ENCODE measurements around the gene ANKRD7.
"Not testable (repeated sequence)": the region's sequence is repeated elsewhere in the genome, so short reads cannot be mapped to it uniquely, and the experiment has no call there.

ANKRD7 gene

GRCh38 chr7:118222591-118222990 lies 1.9 kb upstream of the ANKRD7 start:
- TF ChIP-seq CTCF (IDR thresholded peaks at IDR 0.05; ENCODE audit: control extremely low read depth, extremely low read depth, low read depth, missing control alignments), result no peak
- no peak for DNase-seq (ENCODE audit: extremely low spot score)
- CTCF ChIA-PET, result interaction anchor here (1.0 to 1.3 kb wide), 2 partner anchors 21 to 30 kb away, joined by 3 read pairs; no protein-coding TSS in a partner anchor
- POLR2A ChIA-PET, result no interaction called here

DNA sequence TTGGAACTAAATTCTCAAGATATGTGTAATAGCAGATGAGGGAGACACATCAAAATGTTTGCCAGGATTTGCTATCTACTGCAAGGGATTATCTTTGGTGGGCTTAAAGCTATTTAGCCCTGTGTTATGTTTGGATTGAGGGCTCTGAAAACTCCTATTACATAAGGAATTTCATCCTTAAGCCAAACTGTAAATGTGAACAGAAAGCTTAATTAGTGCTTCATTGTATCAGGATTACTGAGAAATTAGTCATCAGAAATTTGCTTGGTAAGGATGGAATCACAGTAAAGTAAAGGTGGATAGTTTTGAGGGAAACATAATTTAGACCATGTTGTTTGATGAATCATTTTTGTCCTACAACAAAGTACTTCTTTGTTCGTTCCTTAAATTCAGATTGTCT lies 8.3 kb downstream of the ANKRD7 start:
- DNase-seq (ENCODE audit: extremely low spot score), result no peak
- no peak for TF ChIP-seq CTCF (IDR thresholded peaks at IDR 0.05; ENCODE audit: control extremely low read depth, extremely low read depth, low read depth, missing control alignments)
- ChIA-PET CTCF (interaction anchor here (1.0 to 1.9 kb wide), 3 partner anchors 8 to 12 kb away, joined by 3 to 7 read pairs (median 4); no protein-coding TSS in a partner anchor), POLR2A (no interaction called here)

DNA sequence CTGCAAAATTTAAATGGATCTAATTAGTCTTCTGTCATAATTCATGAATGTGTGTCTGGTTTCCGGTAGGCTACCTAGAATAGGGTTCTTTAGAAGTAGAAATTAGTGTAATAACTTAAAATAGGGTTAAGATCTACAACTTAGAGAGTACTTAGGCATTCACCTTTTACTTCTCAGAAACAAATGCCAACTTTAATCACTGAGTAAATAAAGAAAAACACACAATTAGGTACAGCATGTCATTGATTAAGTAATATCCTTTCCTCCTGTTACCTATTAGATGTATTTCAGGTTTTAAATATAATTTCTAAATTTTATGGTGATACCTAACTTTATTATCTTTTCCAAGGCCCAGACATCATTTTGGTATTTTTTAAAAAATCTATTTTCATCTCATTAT lies 9.3 kb downstream of the ANKRD7 start:
- no peak for TF ChIP-seq CTCF (IDR thresholded peaks at IDR 0.05; ENCODE audit: control extremely low read depth, extremely low read depth, low read depth, missing control alignments)
- ChIA-PET CTCF (interaction anchor here (1.0 kb wide), 1 partner anchor 13 kb away, joined by 3 read pairs; no protein-coding TSS in a partner anchor), POLR2A (no interaction called here)
- DNase-seq (ENCODE audit: extremely low spot score), result no peak

DNA sequence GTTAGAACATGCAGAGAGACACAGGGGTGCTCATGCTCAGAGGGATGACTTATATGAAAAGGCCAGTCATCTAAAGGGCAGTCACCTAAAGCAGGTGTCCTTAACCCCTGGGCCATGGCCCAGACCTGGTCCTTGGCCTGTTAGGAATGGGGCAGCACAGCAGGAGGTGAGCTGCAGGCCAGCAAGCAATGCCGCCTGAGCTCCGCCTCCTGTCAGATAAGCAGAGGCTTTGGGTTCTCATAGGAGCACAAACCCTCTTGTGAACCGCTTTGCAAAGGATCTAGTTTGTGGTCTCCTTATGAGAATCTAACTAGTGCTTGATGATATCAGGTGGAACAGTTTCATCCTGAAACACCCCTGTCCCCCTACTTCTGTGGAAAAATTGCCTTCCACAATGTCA lies 14.5 kb downstream of the ANKRD7 start:
- POLR2A ChIA-PET, result no interaction called here
- no peak for DNase-seq (ENCODE audit: extremely low spot score)
- CTCF ChIA-PET, result interaction anchor here (2.0 kb wide), 1 partner anchor 13 kb away, joined by 5 read pairs; no protein-coding TSS in a partner anchor
- no peak for TF ChIP-seq CTCF (IDR thresholded peaks at IDR 0.05; ENCODE audit: control extremely low read depth, extremely low read depth, low read depth, missing control alignments)

DNA sequence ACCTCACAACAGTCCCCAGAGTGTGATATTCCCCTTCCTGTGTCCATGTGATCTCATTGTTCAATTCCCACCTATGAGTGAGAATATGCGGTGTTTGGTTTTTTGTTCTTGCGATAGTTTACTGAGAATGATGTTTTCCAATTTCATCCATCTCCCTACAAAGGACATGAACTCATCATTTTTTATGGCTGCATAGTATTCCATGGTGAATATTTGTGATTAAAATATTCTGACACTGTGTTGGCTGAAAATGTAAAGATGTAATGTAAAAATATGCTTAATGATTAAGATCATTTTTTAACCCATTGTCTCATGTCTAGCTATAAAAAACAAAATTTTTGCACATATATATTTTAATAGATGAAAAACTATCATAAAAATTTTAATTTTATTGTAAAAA lies 15.8 kb downstream of the ANKRD7 start:
- POLR2A ChIA-PET; DNase-seq (ENCODE audit: extremely low spot score): not testable (repeated sequence)
- CTCF ChIA-PET, result interaction anchor here (2.0 to 2.4 kb wide), 2 partner anchors 9 to 14 kb away, joined by 5 to 7 read pairs; no protein-coding TSS in a partner anchor

DNA sequence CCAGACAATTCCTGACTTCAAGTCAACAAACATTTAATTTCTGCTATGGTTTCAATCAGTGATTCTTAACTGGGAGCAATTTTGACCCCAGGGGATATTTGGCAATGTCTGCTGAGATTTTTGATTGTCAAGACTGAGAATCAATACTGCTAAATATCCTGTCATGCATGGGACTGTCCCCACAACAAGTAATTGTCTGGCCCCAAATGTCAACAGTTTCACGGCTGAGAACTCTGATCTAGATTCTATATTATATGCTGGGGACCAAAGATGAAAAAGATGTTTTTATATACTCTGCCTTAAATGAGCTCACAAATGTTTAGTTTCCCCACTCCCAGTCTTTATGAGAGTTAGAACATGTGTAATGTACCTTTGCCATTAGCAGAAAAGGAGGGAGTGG lies 19.2 kb downstream of the ANKRD7 start:
- no peak for DNase-seq (ENCODE audit: extremely low spot score)
- CTCF ChIA-PET, result interaction anchor here (1.0 to 1.3 kb wide), 4 partner anchors 9 to 21 kb away, joined by 3 to 4 read pairs (median 4); no protein-coding TSS in a partner anchor
- POLR2A ChIA-PET, result no interaction called here
- no peak for TF ChIP-seq CTCF (IDR thresholded peaks at IDR 0.05; ENCODE audit: control extremely low read depth, extremely low read depth, low read depth, missing control alignments)

GRCh38 chr7:118245267-118246040 lies 20.9 kb downstream of the ANKRD7 start:
- no peak for TF ChIP-seq CTCF (IDR thresholded peaks at IDR 0.05; ENCODE audit: control extremely low read depth, extremely low read depth, low read depth, missing control alignments)
- ChIA-PET CTCF (no interaction called here), POLR2A (no interaction called here)
- no peak for DNase-seq (ENCODE audit: extremely low spot score)
